Keratinocyte (primary cell): ENCODE data around the gene C22orf15. TPM values are rescaled to one million over a fixed set of nuclear protein-coding genes. Genes with fewer than 3 reads are reported as not detected.

Experiments used
- DNase-seq: peaks from one replicate; pipeline ENCODE4 v3.0.0-alpha.2; 2011; ENCODE audit warnings: low read depth, missing footprints, low spot score
- FAIRE-seq: peaks from 2 replicates; lab custom pipeline; 2011; peaks lifted over from hg19 to GRCh38; lab: Jason Lieb, UNC
- H2AFZ ChIP-seq: 2 replicates; pipeline ENCODE4 v1.6.0; 2012; ENCODE audit warnings: low read length, control low read depth, inconsistent platforms; ENCODE audit not compliant: control insufficient read depth
- H3K27ac ChIP-seq: 2 replicates; pipeline ENCODE4 v1.5.1; 2011; ENCODE audit warnings: low read length; ENCODE audit not compliant: control insufficient read depth, insufficient read depth
- H3K27me3 ChIP-seq: 3 replicates; pipeline ENCODE4 v1.6.0; 2011; ENCODE audit warnings: low read length; ENCODE audit not compliant: control insufficient read depth, insufficient read depth; ENCODE audit errors: extremely low read depth
- H3K36me3 ChIP-seq, 2 experiments: 2 replicates in 1 of 2; 3 replicates in 1 of 2; pipeline ENCODE4 v1.5.1; 2011; ENCODE audit warnings: low read length in 2 of 2, mild to moderate bottlenecking in 1 of 2; ENCODE audit not compliant: control insufficient read depth in 2 of 2, insufficient read depth in 2 of 2; ENCODE audit errors: extremely low read depth in 1 of 2
- H3K4me1 ChIP-seq: 3 replicates; pipeline ENCODE4 v1.5.1; 2011; ENCODE audit warnings: low read length; ENCODE audit not compliant: control insufficient read depth, insufficient read depth; ENCODE audit errors: extremely low read depth
- H3K4me2 ChIP-seq: 3 replicates; pipeline ENCODE4 v1.6.0; 2011; ENCODE audit warnings: low read depth, low read length; ENCODE audit not compliant: control insufficient read depth, insufficient read depth; ENCODE audit errors: extremely low read depth
- H3K4me3 ChIP-seq, 3 experiments: fragments of 200-600 bp in 1 of 3; sonication (generic) in 1 of 3; 2 replicates in 2 of 3; 3 replicates in 1 of 3; pipeline ENCODE4 v1.5.1; 2011 to 2016; ENCODE audit warnings: low read length in 3 of 3, mild to moderate bottlenecking in 3 of 3, control low read depth in 2 of 3, inconsistent platforms in 1 of 3, low read depth in 1 of 3, mixed read lengths in 1 of 3, mixed run types in 1 of 3, moderate library complexity in 1 of 3; ENCODE audit not compliant: control insufficient read depth in 2 of 3, insufficient read depth in 2 of 3; ENCODE audit errors: extremely low read depth in 1 of 3
- H3K79me2 ChIP-seq: 2 replicates; pipeline ENCODE4 v1.6.0; 2012; ENCODE audit warnings: low read length; ENCODE audit not compliant: control insufficient read depth, insufficient read depth
- H3K9ac ChIP-seq: 3 replicates; pipeline ENCODE4 v1.6.0; 2011; ENCODE audit warnings: low read length; ENCODE audit not compliant: control insufficient read depth, insufficient read depth; ENCODE audit errors: extremely low read depth
- H3K9me1 ChIP-seq: 3 replicates; pipeline ENCODE4 v1.6.0; 2011; ENCODE audit warnings: low read length; ENCODE audit not compliant: control insufficient read depth, insufficient read depth; ENCODE audit errors: extremely low read depth
- H3K9me3 ChIP-seq: 2 replicates; pipeline ENCODE4 v1.5.1; 2012; ENCODE audit warnings: low read depth, low read length; ENCODE audit not compliant: control insufficient read depth
- H4K20me1 ChIP-seq: 3 replicates; pipeline ENCODE4 v1.6.0; 2011; ENCODE audit warnings: low read length; ENCODE audit not compliant: control insufficient read depth, insufficient read depth; ENCODE audit errors: extremely low read depth
- EZH2 ChIP-seq: IDR thresholded peaks from one replicate; pipeline ENCODE4 v1.6.1; 2012; ENCODE audit warnings: inconsistent platforms, mild to moderate bottlenecking, low read length, moderate library complexity
- dilution Hi-C: fragments of 300-500 bp; cut with MboI; formaldehyde crosslinking; loops from one replicate; pipeline ENCODE4 v1.7.0; 2020; ENCODE audit warnings: low sequenced_read_pairs; ENCODE audit not compliant: extremely low pct_ligation_motif_present
- polyA plus RNA-seq, 5 experiments: library from polyadenylated mRNA; depleted of rRNA in 3 of 5; stranded (reverse) in 3 of 5; stranded (forward) in 1 of 5; unstranded in 1 of 5; fragments of >200 nt; gene quantifications; 1 replicate in 1 of 5; 2 replicates in 3 of 5; 3 replicates in 1 of 5; pipeline versions ENCODE4 v1.2.1 to v1.2.3, GENCODE V29; 2011 to 2012; ENCODE audit warnings: missing spikeins in 2 of 5, low read depth in 1 of 5, low replicate concordance in 1 of 5
- TF ChIP-seq, protein P1 (sequence below), 3 experiments: IDR thresholded peaks in 1 of 3; conservative IDR thresholded peaks in 1 of 3; optimal IDR thresholded peaks in 1 of 3; 2 replicates in 2 of 3; 3 replicates in 1 of 3; pipeline versions ENCODE3 to v1.5.1; 2011; ENCODE audit warnings: low read length in 3 of 3, mild to moderate bottlenecking in 3 of 3, moderate library complexity in 2 of 3, control low read depth in 1 of 3, inconsistent platforms in 1 of 3; ENCODE audit not compliant: insufficient read depth in 2 of 3; ENCODE audit errors: extremely low read depth in 1 of 3

Gene C22orf15
- polyA plus RNA-seq, 1 donor (not counting 4 experiments of a cell fraction or from before 2014, with no cell fraction given): not detected

DNA sequence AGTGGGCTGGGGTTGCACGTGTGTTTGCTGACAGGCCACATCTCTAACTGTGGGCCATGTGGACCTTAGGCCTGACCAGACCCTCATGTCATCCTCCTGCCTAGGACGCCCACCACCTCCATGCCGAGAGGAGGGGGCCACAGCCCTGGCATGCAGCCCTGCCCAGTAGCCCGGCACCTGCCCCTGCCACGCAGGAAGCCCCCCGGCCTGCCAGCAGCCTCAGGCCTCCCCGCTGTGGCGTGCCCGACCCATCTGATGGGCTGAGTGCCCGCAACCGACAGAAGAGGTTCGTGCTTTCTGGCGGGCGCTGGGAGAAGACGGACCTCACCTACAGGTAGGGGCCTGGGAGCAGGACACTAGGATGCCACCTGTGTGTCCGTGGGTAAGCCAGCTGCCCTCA is 16.3 kb downstream of the C22orf15 start:
- TF ChIP-seq, protein P1, sequence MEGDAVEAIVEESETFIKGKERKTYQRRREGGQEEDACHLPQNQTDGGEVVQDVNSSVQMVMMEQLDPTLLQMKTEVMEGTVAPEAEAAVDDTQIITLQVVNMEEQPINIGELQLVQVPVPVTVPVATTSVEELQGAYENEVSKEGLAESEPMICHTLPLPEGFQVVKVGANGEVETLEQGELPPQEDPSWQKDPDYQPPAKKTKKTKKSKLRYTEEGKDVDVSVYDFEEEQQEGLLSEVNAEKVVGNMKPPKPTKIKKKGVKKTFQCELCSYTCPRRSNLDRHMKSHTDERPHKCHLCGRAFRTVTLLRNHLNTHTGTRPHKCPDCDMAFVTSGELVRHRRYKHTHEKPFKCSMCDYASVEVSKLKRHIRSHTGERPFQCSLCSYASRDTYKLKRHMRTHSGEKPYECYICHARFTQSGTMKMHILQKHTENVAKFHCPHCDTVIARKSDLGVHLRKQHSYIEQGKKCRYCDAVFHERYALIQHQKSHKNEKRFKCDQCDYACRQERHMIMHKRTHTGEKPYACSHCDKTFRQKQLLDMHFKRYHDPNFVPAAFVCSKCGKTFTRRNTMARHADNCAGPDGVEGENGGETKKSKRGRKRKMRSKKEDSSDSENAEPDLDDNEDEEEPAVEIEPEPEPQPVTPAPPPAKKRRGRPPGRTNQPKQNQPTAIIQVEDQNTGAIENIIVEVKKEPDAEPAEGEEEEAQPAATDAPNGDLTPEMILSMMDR (optimal IDR thresholded peaks at IDR 0.05 in 1 of 3, IDR thresholded peaks at IDR 0.05 in 1 of 3, conservative IDR thresholded peaks at IDR 0.05 in 1 of 3; ENCODE audit: extremely low read depth in 1 of 3, insufficient read depth in 2 of 3, low read length in 3 of 3): no peak
- no peak for TF ChIP-seq EZH2
- H3K36me3 ChIP-seq: no peaks in the 10 kb centered on the region
- no peak overlapping the region for H2AFZ ChIP-seq

DNA sequence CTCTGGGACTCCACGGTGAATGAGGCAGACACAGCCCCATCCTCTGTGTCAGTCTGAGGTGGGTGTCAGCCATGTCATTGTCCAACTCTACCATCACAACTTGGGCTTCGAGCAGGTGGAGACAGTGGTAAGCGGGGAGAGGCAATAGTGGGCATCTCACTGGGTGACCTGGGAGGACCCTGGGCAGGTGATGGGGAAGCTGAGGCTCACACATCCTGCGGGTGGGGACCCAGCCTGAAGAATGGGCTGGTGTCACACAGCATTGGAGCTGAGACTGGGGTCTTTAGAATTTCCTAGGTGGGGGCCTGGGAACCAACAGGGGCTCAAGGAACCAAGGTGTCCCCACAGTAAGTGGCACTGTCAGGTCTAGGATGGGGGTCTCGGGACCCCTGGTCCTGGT is 16.9 kb downstream of the C22orf15 start:
- Histone ChIP-seq H3K4me2 (no peak overlapping the region), H3K9me3 (no peaks in the 10 kb centered on the region), H3K27ac (no peak overlapping the region), H3K9me1 (no peaks in the 10 kb centered on the region), H3K79me2 (no peaks in the 10 kb centered on the region), H3K9ac (no peak overlapping the region), H2AFZ (no peak overlapping the region), H3K4me3 (no peak overlapping the region), H3K36me3 (no peaks in the 10 kb centered on the region), H3K27me3 (no peaks in the 10 kb centered on the region), H3K4me1 (peaks cover 15% of the 10 kb centered on the region), H4K20me1 (no peaks in the 10 kb centered on the region)
- TF ChIP-seq, protein P1 (optimal IDR thresholded peaks at IDR 0.05 in 1 of 3, IDR thresholded peaks at IDR 0.05 in 1 of 3, conservative IDR thresholded peaks at IDR 0.05 in 1 of 3; ENCODE audit: extremely low read depth in 1 of 3, insufficient read depth in 2 of 3, low read length in 3 of 3): no peak
- TF ChIP-seq EZH2: no peak
- no peak for FAIRE-seq
- no peak for DNase-seq
- dilution Hi-C loops: no loop called here

More for the DNA sequence above, 16.3 kb downstream of the C22orf15 start:
- H3K4me1 ChIP-seq: peaks cover 15% of the 10 kb centered on the region
- no peak overlapping the region for H3K4me3 ChIP-seq
- no peaks in the 10 kb centered on the region for H3K79me2 ChIP-seq
- FAIRE-seq (no peak), DNase-seq (no peak)
- H3K4me2 ChIP-seq: no peak overlapping the region
- no peaks in the 10 kb centered on the region for H3K9me1 ChIP-seq
- H3K9me3 ChIP-seq: no peaks in the 10 kb centered on the region
- no peaks in the 10 kb centered on the region for H4K20me1 ChIP-seq
- no peak overlapping the region for H3K27ac ChIP-seq
- H3K27me3 ChIP-seq: peaks cover 1% of the 10 kb centered on the region
- no peak overlapping the region for H3K9ac ChIP-seq
- dilution Hi-C loops: no loop called here
